Hepatocyte (in vitro differentiated cells): ENCODE data around the gene SYNRG.

ENCODE experiments used
- CTCF ChIP-seq: fragments of 200-600 bp; sonication (generic); IDR thresholded peaks from 2 replicates; pipeline ENCODE4 v1.5.1; 2016; ENCODE audit warnings: antibody characterized with exemption, mild to moderate bottlenecking; ENCODE audit not compliant: poor library complexity
- EZH2phosphoT487 ChIP-seq: fragments of 200-600 bp; sonication (generic); IDR thresholded peaks from one replicate; pipeline ENCODE4 v1.6.1; 2018; ENCODE audit warnings: antibody characterized with exemption, mild to moderate bottlenecking, low read depth, moderate library complexity; ENCODE audit not compliant: unreplicated experiment, severe bottlenecking

GRCh38 chr17:37535906-37536305 is 73.3 kb downstream of the SYNRG start:
- TF ChIP-seq CTCF (no peak), EZH2phosphoT487 (no peak)
